HG03135 (cell line): Measurements from ENCODE around the gene TMEM81.

Source experiments
- ATAC-seq: cut with Tn5 transposase; IDR thresholded peaks from one replicate; pipeline ENCODE4 v1.9.1; 2021; ENCODE audit warnings: mild to moderate bottlenecking, moderate library complexity; ENCODE audit not compliant: unreplicated experiment

Gene TMEM81

GRCh38 chr1:205038132-205038786, 46.0 kb downstream of the TMEM81 start:
- no peak for ATAC-seq

GRCh38 chr1:205037539-205037938, 46.7 kb downstream of the TMEM81 start:
- no peak for ATAC-seq
